WTC11 (cell line): ENCODE results near the gene SPATA19. TPM values are rescaled to one million over a fixed set of nuclear protein-coding genes. Genes with fewer than 3 reads are reported as not detected.

ENCODE experiments used
- ATAC-seq: fragments of 200-7000 bp; cut with Tn5 transposase; 2 replicates; pipeline ENCODE4 v1.10.0; 2021; ENCODE audit warnings: mild to moderate bottlenecking, moderate library complexity
- CTCF ChIA-PET: fragments of 300-600 bp; sonication (Branson Sonifier 250); formaldehyde crosslinking; loops from one replicate; lab custom pipeline; 2021; ENCODE audit warnings: antibody characterized with exemption; lab: Charles Lee
- POLR2A ChIA-PET: fragments of 350-600 bp; sonication (Branson Sonifier 250); formaldehyde crosslinking; loops from one replicate; lab custom pipeline; 2021; ENCODE audit warnings: antibody characterized with exemption; lab: Charles Lee
- DNase-seq: peaks from one replicate; pipeline ENCODE4 v3.0.0; 2021; ENCODE audit warnings: low spot score
- H3K27ac Mint-ChIP-seq: 2 replicates; pipeline ENCODE4 v1.8.0; 2021; ENCODE audit warnings: mixed read lengths
- H3K27me3 Mint-ChIP-seq: 2 replicates; pipeline ENCODE4 v1.8.0; 2021; ENCODE audit warnings: low read depth, mild to moderate bottlenecking, moderate library complexity, mixed read lengths
- H3K36me3 Mint-ChIP-seq: 2 replicates; pipeline ENCODE4 v1.8.0; 2021; ENCODE audit warnings: mixed read lengths
- H3K4me1 Mint-ChIP-seq: 2 replicates; pipeline ENCODE4 v1.8.0; 2022; ENCODE audit warnings: mixed read lengths
- H3K4me3 Mint-ChIP-seq: 2 replicates; pipeline ENCODE4 v1.8.0; 2021; ENCODE audit warnings: mild to moderate bottlenecking, moderate library complexity, mixed read lengths
- H3K9me3 Mint-ChIP-seq: 2 replicates; pipeline ENCODE4 v1.8.0; 2021; ENCODE audit warnings: mixed read lengths
- AR ChIP-seq: fragments of 250-450 bp; sonication (Bioruptor Pico); IDR thresholded peaks from 2 replicates; pipeline ENCODE4 v1.9.0; 2021; ENCODE audit warnings: mild to moderate bottlenecking
- ATF3 ChIP-seq: sonication (generic); formaldehyde crosslinking; conservative IDR thresholded peaks from 2 replicates; pipeline ENCODE4 v1.8.1; 2022; ENCODE audit warnings: mild to moderate bottlenecking, missing genetic modification reagents
- E2F1 ChIP-seq: sonication (generic); formaldehyde crosslinking; IDR thresholded peaks from 2 replicates; pipeline ENCODE4 v1.8.0; 2022; ENCODE audit warnings: mild to moderate bottlenecking, missing genetic modification reagents
- GTF2I ChIP-seq: fragments of 250-450 bp; sonication (Bioruptor Pico); conservative IDR thresholded peaks from 2 replicates; pipeline ENCODE4 v1.4.0; 2021; ENCODE audit warnings: mild to moderate bottlenecking
- JAZF1 ChIP-seq: fragments of 250-450 bp; sonication (Bioruptor Pico); IDR thresholded peaks from 2 replicates; pipeline ENCODE4 v1.9.0; 2021; ENCODE audit warnings: moderate library complexity, mild to moderate bottlenecking, inconsistent platforms
- KAT7 ChIP-seq: sonication (generic); formaldehyde crosslinking; IDR thresholded peaks from 2 replicates; pipeline ENCODE4 v1.8.1; 2023; ENCODE audit warnings: missing genetic modification reagents, mild to moderate bottlenecking, borderline replicate concordance
- NR2C2 ChIP-seq: sonication (generic); formaldehyde crosslinking; IDR thresholded peaks from 2 replicates; pipeline ENCODE4 v1.8.0; 2022; ENCODE audit warnings: mild to moderate bottlenecking, missing genetic modification reagents
- OVOL2 ChIP-seq: fragments of 250-450 bp; sonication (Bioruptor Pico); IDR thresholded peaks from 2 replicates; pipeline ENCODE4 v1.9.0; 2021; ENCODE audit warnings: mild to moderate bottlenecking, borderline replicate concordance
- PREB ChIP-seq: sonication (generic); formaldehyde crosslinking; IDR thresholded peaks from 2 replicates; pipeline ENCODE4 v1.8.1; 2022; ENCODE audit warnings: mild to moderate bottlenecking, missing genetic modification reagents, moderate library complexity, borderline replicate concordance
- PRRX2 ChIP-seq: fragments of 250-450 bp; sonication (Bioruptor Pico); IDR thresholded peaks from 2 replicates; pipeline ENCODE4 v1.8.0; 2021; ENCODE audit warnings: mild to moderate bottlenecking
- SMAD4 ChIP-seq: sonication (generic); formaldehyde crosslinking; IDR thresholded peaks from 2 replicates; pipeline ENCODE4 v1.8.0; 2022; ENCODE audit warnings: mild to moderate bottlenecking, missing genetic modification reagents
- TCF7 ChIP-seq: sonication (generic); formaldehyde crosslinking; IDR thresholded peaks from 2 replicates; pipeline ENCODE4 v1.8.0; 2022; ENCODE audit warnings: mild to moderate bottlenecking, low read depth, missing genetic modification reagents, moderate library complexity
- ZNF138 ChIP-seq: sonication (generic); formaldehyde crosslinking; conservative IDR thresholded peaks from 2 replicates; pipeline ENCODE4 v1.8.1; 2022; ENCODE audit warnings: mild to moderate bottlenecking, moderate library complexity, missing genetic modification reagents
- ZNF281 ChIP-seq: sonication (generic); formaldehyde crosslinking; IDR thresholded peaks from 2 replicates; pipeline ENCODE4 v1.8.0; 2023; ENCODE audit warnings: mild to moderate bottlenecking, missing genetic modification reagents
- ZNF416 ChIP-seq: fragments of 250-450 bp; sonication (Bioruptor Pico); IDR thresholded peaks from 2 replicates; pipeline ENCODE4 v1.9.0; 2021; ENCODE audit warnings: mild to moderate bottlenecking, inconsistent platforms
- ZNF671 ChIP-seq: fragments of 250-450 bp; sonication (Bioruptor Pico); IDR thresholded peaks from 2 replicates; pipeline ENCODE4 v1.8.0; 2021; ENCODE audit warnings: mild to moderate bottlenecking
- total RNA-seq: library from RNA; stranded (reverse); gene quantifications from 3 replicates; pipeline ENCODE4 v1.2.3, GENCODE V29; 2021
- TF ChIP-seq, protein P1 (sequence below): fragments of 200-600 bp; IDR thresholded peaks from 2 replicates; pipeline ENCODE4 v1.8.0; 2022; ENCODE audit warnings: antibody characterized with exemption
- TF ChIP-seq, protein P2 (sequence below): fragments of 250-450 bp; sonication (Bioruptor Pico); IDR thresholded peaks from 2 replicates; pipeline ENCODE4 v1.9.0; 2021; ENCODE audit warnings: moderate library complexity, mild to moderate bottlenecking, inconsistent platforms, borderline replicate concordance
- TF ChIP-seq, protein P3 (sequence below): sonication (generic); formaldehyde crosslinking; IDR thresholded peaks from 2 replicates; pipeline ENCODE4 v1.8.1; 2022; ENCODE audit warnings: low read depth, mild to moderate bottlenecking, moderate library complexity, missing genetic modification reagents, borderline replicate concordance
- TF ChIP-seq, protein P4 (sequence below): fragments of 250-450 bp; sonication (Bioruptor Pico); IDR thresholded peaks from 2 replicates; pipeline ENCODE4 v1.9.0; 2021; ENCODE audit warnings: mild to moderate bottlenecking, borderline replicate concordance

Gene SPATA19
- total RNA-seq, 1 experiment from 2014 or later, result not detected

DNA sequence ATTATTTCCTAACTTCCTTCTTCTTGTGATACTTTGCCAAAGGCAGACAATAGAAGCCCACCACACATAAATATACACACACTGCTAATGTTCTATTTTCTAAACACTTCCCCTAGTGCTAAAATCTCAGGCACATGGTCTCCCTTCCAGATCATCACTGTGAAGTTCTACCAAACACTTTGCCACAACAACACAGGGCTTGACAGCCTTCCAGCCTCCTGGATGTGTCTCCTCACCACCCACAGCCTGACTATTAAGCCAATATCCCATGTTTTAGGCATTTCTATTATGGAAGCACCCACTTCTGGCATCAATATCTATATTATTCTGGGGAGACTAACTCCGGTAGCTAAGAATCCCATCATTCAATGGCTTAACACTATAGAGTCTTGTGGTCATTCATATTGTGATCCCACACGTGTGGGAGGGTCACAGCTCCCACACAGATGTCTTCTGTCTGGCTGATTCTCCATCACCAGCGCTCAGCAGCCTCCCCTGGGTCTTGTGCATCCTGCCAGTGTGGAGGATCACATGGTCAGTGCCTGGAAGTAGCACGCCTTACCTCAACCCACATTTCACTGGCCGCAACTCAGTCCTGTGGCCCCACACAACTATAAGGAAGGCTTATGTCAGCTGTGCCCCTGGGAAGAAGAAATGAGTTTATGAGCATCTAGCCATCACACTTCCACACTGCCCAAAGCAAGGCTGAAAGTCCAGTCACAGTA, 29.0 kb downstream of the SPATA19 start:
- Mint-ChIP-seq H3K27me3 (no peaks in the 10 kb centered on the region; the same call in 1 of the 2 replicates), H3K4me3 (no peak overlapping the region), H3K4me1 (no peaks in the 10 kb centered on the region; the same call in 1 of the 2 replicates), H3K27ac (no peak overlapping the region), H3K9me3 (peaks cover 4% of the 10 kb centered on the region; the same call in 1 of the 2 replicates), H3K36me3 (no peaks in the 10 kb centered on the region)
- TF ChIP-seq ZNF138 (CRISPR knock-in tag), result no peak
- TF ChIP-seq, protein P1, sequence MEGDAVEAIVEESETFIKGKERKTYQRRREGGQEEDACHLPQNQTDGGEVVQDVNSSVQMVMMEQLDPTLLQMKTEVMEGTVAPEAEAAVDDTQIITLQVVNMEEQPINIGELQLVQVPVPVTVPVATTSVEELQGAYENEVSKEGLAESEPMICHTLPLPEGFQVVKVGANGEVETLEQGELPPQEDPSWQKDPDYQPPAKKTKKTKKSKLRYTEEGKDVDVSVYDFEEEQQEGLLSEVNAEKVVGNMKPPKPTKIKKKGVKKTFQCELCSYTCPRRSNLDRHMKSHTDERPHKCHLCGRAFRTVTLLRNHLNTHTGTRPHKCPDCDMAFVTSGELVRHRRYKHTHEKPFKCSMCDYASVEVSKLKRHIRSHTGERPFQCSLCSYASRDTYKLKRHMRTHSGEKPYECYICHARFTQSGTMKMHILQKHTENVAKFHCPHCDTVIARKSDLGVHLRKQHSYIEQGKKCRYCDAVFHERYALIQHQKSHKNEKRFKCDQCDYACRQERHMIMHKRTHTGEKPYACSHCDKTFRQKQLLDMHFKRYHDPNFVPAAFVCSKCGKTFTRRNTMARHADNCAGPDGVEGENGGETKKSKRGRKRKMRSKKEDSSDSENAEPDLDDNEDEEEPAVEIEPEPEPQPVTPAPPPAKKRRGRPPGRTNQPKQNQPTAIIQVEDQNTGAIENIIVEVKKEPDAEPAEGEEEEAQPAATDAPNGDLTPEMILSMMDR, result no peak
- TF ChIP-seq AR (CRISPR knock-in tag), result no peak
- TF ChIP-seq PREB, result no peak
- no peak for TF ChIP-seq TCF7 (CRISPR knock-in tag)
- TF ChIP-seq GTF2I, result no peak
- no peak for TF ChIP-seq ZNF416 (CRISPR knock-in tag)
- TF ChIP-seq, protein P2, sequence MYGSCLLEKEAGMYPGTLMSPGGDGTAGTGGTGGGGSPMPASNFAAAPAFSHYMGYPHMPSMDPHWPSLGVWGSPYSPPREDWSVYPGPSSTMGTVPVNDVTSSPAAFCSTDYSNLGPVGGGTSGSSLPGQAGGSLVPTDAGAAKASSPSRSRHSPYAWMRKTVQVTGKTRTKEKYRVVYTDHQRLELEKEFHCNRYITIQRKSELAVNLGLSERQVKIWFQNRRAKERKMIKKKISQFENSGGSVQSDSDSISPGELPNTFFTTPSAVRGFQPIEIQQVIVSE (CRISPR knock-in tag), result no peak
- no peak for TF ChIP-seq E2F1 (CRISPR knock-in tag)
- no peak for TF ChIP-seq ATF3 (CRISPR knock-in tag)
- TF ChIP-seq, protein P3, sequence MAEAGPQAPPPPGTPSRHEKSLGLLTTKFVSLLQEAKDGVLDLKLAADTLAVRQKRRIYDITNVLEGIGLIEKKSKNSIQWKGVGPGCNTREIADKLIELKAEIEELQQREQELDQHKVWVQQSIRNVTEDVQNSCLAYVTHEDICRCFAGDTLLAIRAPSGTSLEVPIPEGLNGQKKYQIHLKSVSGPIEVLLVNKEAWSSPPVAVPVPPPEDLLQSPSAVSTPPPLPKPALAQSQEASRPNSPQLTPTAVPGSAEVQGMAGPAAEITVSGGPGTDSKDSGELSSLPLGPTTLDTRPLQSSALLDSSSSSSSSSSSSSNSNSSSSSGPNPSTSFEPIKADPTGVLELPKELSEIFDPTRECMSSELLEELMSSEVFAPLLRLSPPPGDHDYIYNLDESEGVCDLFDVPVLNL (CRISPR knock-in tag), result no peak
- TF ChIP-seq PRRX2, result no peak
- no peak for TF ChIP-seq ZNF671
- TF ChIP-seq SMAD4 (CRISPR knock-in tag), result no peak
- no peak for TF ChIP-seq JAZF1 (CRISPR knock-in tag)
- no peak for TF ChIP-seq KAT7 (CRISPR knock-in tag)
- no peak for TF ChIP-seq OVOL2 (CRISPR knock-in tag)
- TF ChIP-seq ZNF281, result no peak
- TF ChIP-seq NR2C2, result no peak
- TF ChIP-seq, protein P4, sequence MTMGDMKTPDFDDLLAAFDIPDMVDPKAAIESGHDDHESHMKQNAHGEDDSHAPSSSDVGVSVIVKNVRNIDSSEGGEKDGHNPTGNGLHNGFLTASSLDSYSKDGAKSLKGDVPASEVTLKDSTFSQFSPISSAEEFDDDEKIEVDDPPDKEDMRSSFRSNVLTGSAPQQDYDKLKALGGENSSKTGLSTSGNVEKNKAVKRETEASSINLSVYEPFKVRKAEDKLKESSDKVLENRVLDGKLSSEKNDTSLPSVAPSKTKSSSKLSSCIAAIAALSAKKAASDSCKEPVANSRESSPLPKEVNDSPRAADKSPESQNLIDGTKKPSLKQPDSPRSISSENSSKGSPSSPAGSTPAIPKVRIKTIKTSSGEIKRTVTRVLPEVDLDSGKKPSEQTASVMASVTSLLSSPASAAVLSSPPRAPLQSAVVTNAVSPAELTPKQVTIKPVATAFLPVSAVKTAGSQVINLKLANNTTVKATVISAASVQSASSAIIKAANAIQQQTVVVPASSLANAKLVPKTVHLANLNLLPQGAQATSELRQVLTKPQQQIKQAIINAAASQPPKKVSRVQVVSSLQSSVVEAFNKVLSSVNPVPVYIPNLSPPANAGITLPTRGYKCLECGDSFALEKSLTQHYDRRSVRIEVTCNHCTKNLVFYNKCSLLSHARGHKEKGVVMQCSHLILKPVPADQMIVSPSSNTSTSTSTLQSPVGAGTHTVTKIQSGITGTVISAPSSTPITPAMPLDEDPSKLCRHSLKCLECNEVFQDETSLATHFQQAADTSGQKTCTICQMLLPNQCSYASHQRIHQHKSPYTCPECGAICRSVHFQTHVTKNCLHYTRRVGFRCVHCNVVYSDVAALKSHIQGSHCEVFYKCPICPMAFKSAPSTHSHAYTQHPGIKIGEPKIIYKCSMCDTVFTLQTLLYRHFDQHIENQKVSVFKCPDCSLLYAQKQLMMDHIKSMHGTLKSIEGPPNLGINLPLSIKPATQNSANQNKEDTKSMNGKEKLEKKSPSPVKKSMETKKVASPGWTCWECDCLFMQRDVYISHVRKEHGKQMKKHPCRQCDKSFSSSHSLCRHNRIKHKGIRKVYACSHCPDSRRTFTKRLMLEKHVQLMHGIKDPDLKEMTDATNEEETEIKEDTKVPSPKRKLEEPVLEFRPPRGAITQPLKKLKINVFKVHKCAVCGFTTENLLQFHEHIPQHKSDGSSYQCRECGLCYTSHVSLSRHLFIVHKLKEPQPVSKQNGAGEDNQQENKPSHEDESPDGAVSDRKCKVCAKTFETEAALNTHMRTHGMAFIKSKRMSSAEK (CRISPR knock-in tag), result no peak
- POLR2A ChIA-PET, result no interaction called here
- CTCF ChIA-PET, result no interaction called here
- no peak for ATAC-seq
- DNase-seq, result no peak
